DOHH2 (cell line): ENCODE data around the gene FABP7.

ENCODE experiments used
- H3F3A ChIP-seq: fragments of 200-600 bp; sonication (generic), shearing (Covaris generic); 2 replicates; pipeline ENCODE4 v1.6.0; 2016; ENCODE audit warnings: antibody characterized with exemption, mild to moderate bottlenecking; ENCODE audit not compliant: control insufficient read depth, insufficient read depth
- H3K27ac ChIP-seq: fragments of 200-600 bp; sonication (generic); 2 replicates; pipeline ENCODE4 v1.5.1; 2014; ENCODE audit warnings: low read depth, mild to moderate bottlenecking, low read length, moderate library complexity
- H3K27me3 ChIP-seq: fragments of 200-600 bp; sonication (generic); 2 replicates; pipeline ENCODE4 v1.6.1; 2014; ENCODE audit warnings: mild to moderate bottlenecking, low read length, mixed read lengths; ENCODE audit not compliant: control insufficient read depth
- H3K36me3 ChIP-seq: fragments of 200-600 bp; sonication (generic); 2 replicates; pipeline ENCODE4 v1.6.1; 2014; ENCODE audit warnings: mild to moderate bottlenecking, low read length, moderate library complexity, mixed read lengths; ENCODE audit not compliant: control insufficient read depth
- H3K4me1 ChIP-seq: fragments of 200-600 bp; sonication (generic); 2 replicates; pipeline ENCODE4 v1.6.1; 2014; ENCODE audit warnings: mild to moderate bottlenecking, low read length, mixed read lengths; ENCODE audit not compliant: control insufficient read depth
- H3K4me2 ChIP-seq: fragments of 200-600 bp; sonication (generic); 2 replicates; pipeline ENCODE4 v1.6.0; 2014; ENCODE audit warnings: mild to moderate bottlenecking, low read length, moderate library complexity
- H3K4me3 ChIP-seq: fragments of 200-600 bp; sonication (generic); 2 replicates; pipeline ENCODE4 v1.5.1; 2014; ENCODE audit warnings: mild to moderate bottlenecking, low read length, mixed read lengths
- H3K79me2 ChIP-seq: fragments of 200-600 bp; sonication (generic); 2 replicates; pipeline ENCODE4 v1.6.1; 2014; ENCODE audit warnings: mild to moderate bottlenecking, low read length, mixed read lengths; ENCODE audit not compliant: control insufficient read depth
- H3K9me2 ChIP-seq: fragments of 200-600 bp; sonication (generic); replicated peaks from 2 replicates; pipeline ENCODE4 v1.6.1; 2014; ENCODE audit warnings: mild to moderate bottlenecking, low read length, mixed read lengths; ENCODE audit not compliant: control insufficient read depth
- H3K9me3 ChIP-seq: fragments of 200-600 bp; sonication (generic); 2 replicates; pipeline ENCODE4 v1.6.1; 2014; ENCODE audit warnings: antibody characterized with exemption, low read length, mixed read lengths; ENCODE audit not compliant: control insufficient read depth, insufficient read depth
- H4K20me1 ChIP-seq: fragments of 200-600 bp; sonication (generic); 2 replicates; pipeline ENCODE4 v1.6.0; 2014; ENCODE audit warnings: low read depth, mild to moderate bottlenecking, antibody characterized with exemption, low read length, moderate library complexity; ENCODE audit not compliant: control insufficient read depth, insufficient read depth
- EZH2phosphoT487 ChIP-seq: fragments of 200-600 bp; sonication (generic); IDR thresholded peaks from 2 replicates; pipeline ENCODE4 v1.6.1; 2017; ENCODE audit warnings: borderline replicate concordance, mild to moderate bottlenecking, antibody characterized with exemption, low read length, moderate library complexity, mixed read lengths
- TF ChIP-seq, protein P1 (sequence below): fragments of 200-600 bp; sonication (generic); IDR thresholded peaks from one replicate; pipeline ENCODE4 v1.5.1; 2014; ENCODE audit warnings: antibody characterized with exemption, mild to moderate bottlenecking, low read depth, low read length; ENCODE audit not compliant: poor library complexity, severe bottlenecking

Gene FABP7

GRCh38 chr6:122783401-122783800, 3.9 kb downstream of the FABP7 start:
- H3K36me3 ChIP-seq = no peaks in the 10 kb centered on the region
- H3K27me3 ChIP-seq = peaks cover 9% of the 10 kb centered on the region
- H3K4me2 ChIP-seq = no peak overlapping the region
- no peak for TF ChIP-seq EZH2phosphoT487
- TF ChIP-seq, protein P1, sequence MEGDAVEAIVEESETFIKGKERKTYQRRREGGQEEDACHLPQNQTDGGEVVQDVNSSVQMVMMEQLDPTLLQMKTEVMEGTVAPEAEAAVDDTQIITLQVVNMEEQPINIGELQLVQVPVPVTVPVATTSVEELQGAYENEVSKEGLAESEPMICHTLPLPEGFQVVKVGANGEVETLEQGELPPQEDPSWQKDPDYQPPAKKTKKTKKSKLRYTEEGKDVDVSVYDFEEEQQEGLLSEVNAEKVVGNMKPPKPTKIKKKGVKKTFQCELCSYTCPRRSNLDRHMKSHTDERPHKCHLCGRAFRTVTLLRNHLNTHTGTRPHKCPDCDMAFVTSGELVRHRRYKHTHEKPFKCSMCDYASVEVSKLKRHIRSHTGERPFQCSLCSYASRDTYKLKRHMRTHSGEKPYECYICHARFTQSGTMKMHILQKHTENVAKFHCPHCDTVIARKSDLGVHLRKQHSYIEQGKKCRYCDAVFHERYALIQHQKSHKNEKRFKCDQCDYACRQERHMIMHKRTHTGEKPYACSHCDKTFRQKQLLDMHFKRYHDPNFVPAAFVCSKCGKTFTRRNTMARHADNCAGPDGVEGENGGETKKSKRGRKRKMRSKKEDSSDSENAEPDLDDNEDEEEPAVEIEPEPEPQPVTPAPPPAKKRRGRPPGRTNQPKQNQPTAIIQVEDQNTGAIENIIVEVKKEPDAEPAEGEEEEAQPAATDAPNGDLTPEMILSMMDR = no peak
- H3K4me3 ChIP-seq = no peak overlapping the region
- no peak overlapping the region for H3K27ac ChIP-seq
- H3K9me2 ChIP-seq = no peaks in the 10 kb centered on the region
- no peaks in the 10 kb centered on the region for H3K4me1 ChIP-seq
- no peaks in the 10 kb centered on the region for H4K20me1 ChIP-seq
- no peaks in the 10 kb centered on the region for H3F3A ChIP-seq
- H3K79me2 ChIP-seq = no peaks in the 10 kb centered on the region
- no peaks in the 10 kb centered on the region for H3K9me3 ChIP-seq

- no peaks in the 10 kb centered on the region for H3K4me1 ChIP-seq
- H3K27me3 ChIP-seq = peaks cover 29% of the 10 kb centered on the region
- H3K9me2 ChIP-seq = no peaks in the 10 kb centered on the region
- no peak overlapping the region for H3K4me3 ChIP-seq
- no peak overlapping the region for H3K4me2 ChIP-seq
- no peaks in the 10 kb centered on the region for H3K36me3 ChIP-seq
- no peaks in the 10 kb centered on the region for H3K9me3 ChIP-seq
- H3F3A ChIP-seq = no peaks in the 10 kb centered on the region
- H3K27ac ChIP-seq = no peak overlapping the region
- no peaks in the 10 kb centered on the region for H3K79me2 ChIP-seq
- H4K20me1 ChIP-seq = no peaks in the 10 kb centered on the region
- TF ChIP-seq, protein P1 = no peak
- TF ChIP-seq EZH2phosphoT487 = no peak
Observed at GRCh38 chr6:122785891-122786290, 6.4 kb downstream of the FABP7 start.

- no peaks in the 10 kb centered on the region for H4K20me1 ChIP-seq
- H3K4me3 ChIP-seq = no peak overlapping the region
- H3K27ac ChIP-seq = no peak overlapping the region
- no peak overlapping the region for H3K4me2 ChIP-seq
- no peaks in the 10 kb centered on the region for H3K9me3 ChIP-seq
- no peaks in the 10 kb centered on the region for H3K36me3 ChIP-seq
- no peak for TF ChIP-seq EZH2phosphoT487
- TF ChIP-seq, protein P1 = no peak
- H3K79me2 ChIP-seq = no peaks in the 10 kb centered on the region
- H3K9me2 ChIP-seq = no peaks in the 10 kb centered on the region
- H3K4me1 ChIP-seq = no peaks in the 10 kb centered on the region
- no peaks in the 10 kb centered on the region for H3F3A ChIP-seq
- peaks cover 32% of the 10 kb centered on the region for H3K27me3 ChIP-seq
Observed at GRCh38 chr6:122787721-122788120, 8.2 kb downstream of the FABP7 start.

DNA sequence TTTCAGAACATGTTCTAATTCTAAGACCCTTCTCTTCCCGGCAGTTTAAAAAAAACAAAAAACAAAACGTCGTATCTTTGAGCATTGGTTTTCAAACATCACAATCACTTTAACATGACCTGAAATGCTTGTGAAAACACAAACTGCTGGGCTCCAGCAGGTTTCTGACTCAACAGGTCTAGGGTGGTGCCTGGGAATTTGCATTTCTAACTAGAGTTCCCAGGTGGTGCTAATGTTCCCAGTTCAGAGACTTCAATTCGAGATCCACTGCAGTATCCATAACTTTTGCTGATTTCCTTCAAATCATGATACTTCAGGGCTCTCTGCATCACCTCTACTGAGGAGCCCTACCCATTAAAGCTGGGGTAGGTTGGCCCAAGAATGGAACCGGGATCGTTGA, 8.7 kb downstream of the FABP7 start:
- H3F3A ChIP-seq = no peaks in the 10 kb centered on the region
- H3K27ac ChIP-seq = no peak overlapping the region
- no peak overlapping the region for H3K4me2 ChIP-seq
- no peak for TF ChIP-seq EZH2phosphoT487
- TF ChIP-seq, protein P1 = no peak
- H3K9me2 ChIP-seq = no peaks in the 10 kb centered on the region
- H3K36me3 ChIP-seq = no peaks in the 10 kb centered on the region
- H3K9me3 ChIP-seq = no peaks in the 10 kb centered on the region
- peaks cover 32% of the 10 kb centered on the region for H3K27me3 ChIP-seq
- H3K4me3 ChIP-seq = no peak overlapping the region
- no peaks in the 10 kb centered on the region for H4K20me1 ChIP-seq
- no peaks in the 10 kb centered on the region for H3K4me1 ChIP-seq
- no peaks in the 10 kb centered on the region for H3K79me2 ChIP-seq
